Smooth muscle cell (in vitro differentiated cells): ENCODE results near the gene HIPK3. TPM values are rescaled to one million over a fixed set of nuclear protein-coding genes. Genes with fewer than 3 reads are reported as not detected.
A peak's percentile ranks its signal among the peaks of the same experiment; 100 is the strongest.

Source experiments
- DNase-seq: peaks from one replicate; lab custom pipeline; 2025; ENCODE audit not compliant: unreplicated experiment; lab: John Stamatoyannopoulos, UW
- H2AFZ ChIP-seq: fragments of 200-600 bp; sonication (generic); 2 replicates; pipeline ENCODE4 v1.6.0; 2016; ENCODE audit warnings: antibody characterized with exemption, low read depth, mild to moderate bottlenecking
- H3F3A ChIP-seq: fragments of 200-600 bp; sonication (generic); 2 replicates; pipeline ENCODE4 v1.6.0; 2017; ENCODE audit warnings: antibody characterized with exemption, low read depth
- H3K27ac ChIP-seq: fragments of 200-600 bp; sonication (generic); 2 replicates; pipeline ENCODE4 v1.5.1; 2016; ENCODE audit warnings: low read depth, mild to moderate bottlenecking
- H3K27me3 ChIP-seq: fragments of 200-600 bp; sonication (generic); 2 replicates; pipeline ENCODE4 v1.6.1; 2016; ENCODE audit warnings: low read depth, mild to moderate bottlenecking
- H3K36me3 ChIP-seq: fragments of 200-600 bp; sonication (generic); 2 replicates; pipeline ENCODE4 v1.5.1; 2016; ENCODE audit warnings: low read depth
- H3K4me1 ChIP-seq: fragments of 200-600 bp; sonication (generic); 2 replicates; pipeline ENCODE4 v1.5.1; 2016; ENCODE audit warnings: low read depth
- H3K4me2 ChIP-seq: fragments of 200-600 bp; sonication (generic); 2 replicates; pipeline ENCODE4 v1.6.0; 2016; ENCODE audit warnings: mild to moderate bottlenecking
- H3K4me3 ChIP-seq: fragments of 200-600 bp; sonication (generic); 2 replicates; pipeline ENCODE4 v1.5.1; 2016; ENCODE audit warnings: mild to moderate bottlenecking
- H3K79me2 ChIP-seq: fragments of 200-600 bp; sonication (generic); 2 replicates; pipeline ENCODE4 v1.6.0; 2016; ENCODE audit warnings: low read depth, mild to moderate bottlenecking
- H3K9ac ChIP-seq: fragments of 200-600 bp; sonication (generic); 2 replicates; pipeline ENCODE4 v1.6.0; 2016; ENCODE audit warnings: low read depth
- H3K9me3 ChIP-seq: fragments of 200-600 bp; sonication (generic); replicated peaks from 2 replicates; pipeline ENCODE4 v1.5.1; 2016; ENCODE audit warnings: low read depth
- H4K20me1 ChIP-seq: fragments of 200-600 bp; sonication (generic); 2 replicates; pipeline ENCODE4 v1.6.0; 2016; ENCODE audit warnings: low read depth
- WGBS: methylation state at CpG from one replicate; pipeline ENCODE4 v1.1.7; 2016; ENCODE audit warnings: low lambda C conversion rate; 5-methylcytosine and 5-hydroxymethylcytosine counted together
- polyA plus RNA-seq: library from polyadenylated mRNA; unstranded; fragments of >200 nt; fragmentation: Nextera tagmentation; extraction: Ambion mirVana; gene quantifications from 2 replicates; pipeline ENCODE4 v1.2.1, GENCODE V29; 2016
- total RNA-seq: library from RNA; depleted of rRNA; stranded (reverse); fragments of >200 nt; gene quantifications from 2 replicates; pipeline ENCODE4 v1.2.3, GENCODE V29; 2014
- TF ChIP-seq, protein P1 (sequence below): fragments of 200-600 bp; sonication (generic); IDR thresholded peaks from 2 replicates; pipeline ENCODE4 v1.5.1; 2017; ENCODE audit warnings: borderline replicate concordance, mild to moderate bottlenecking, antibody characterized with exemption; ENCODE audit not compliant: insufficient read depth, poor library complexity, severe bottlenecking

The HIPK3 gene
- total and polyA plus RNA-seq, 2 experiments from 2014 or later, result 15.3 to 80.0 TPM

DNA sequence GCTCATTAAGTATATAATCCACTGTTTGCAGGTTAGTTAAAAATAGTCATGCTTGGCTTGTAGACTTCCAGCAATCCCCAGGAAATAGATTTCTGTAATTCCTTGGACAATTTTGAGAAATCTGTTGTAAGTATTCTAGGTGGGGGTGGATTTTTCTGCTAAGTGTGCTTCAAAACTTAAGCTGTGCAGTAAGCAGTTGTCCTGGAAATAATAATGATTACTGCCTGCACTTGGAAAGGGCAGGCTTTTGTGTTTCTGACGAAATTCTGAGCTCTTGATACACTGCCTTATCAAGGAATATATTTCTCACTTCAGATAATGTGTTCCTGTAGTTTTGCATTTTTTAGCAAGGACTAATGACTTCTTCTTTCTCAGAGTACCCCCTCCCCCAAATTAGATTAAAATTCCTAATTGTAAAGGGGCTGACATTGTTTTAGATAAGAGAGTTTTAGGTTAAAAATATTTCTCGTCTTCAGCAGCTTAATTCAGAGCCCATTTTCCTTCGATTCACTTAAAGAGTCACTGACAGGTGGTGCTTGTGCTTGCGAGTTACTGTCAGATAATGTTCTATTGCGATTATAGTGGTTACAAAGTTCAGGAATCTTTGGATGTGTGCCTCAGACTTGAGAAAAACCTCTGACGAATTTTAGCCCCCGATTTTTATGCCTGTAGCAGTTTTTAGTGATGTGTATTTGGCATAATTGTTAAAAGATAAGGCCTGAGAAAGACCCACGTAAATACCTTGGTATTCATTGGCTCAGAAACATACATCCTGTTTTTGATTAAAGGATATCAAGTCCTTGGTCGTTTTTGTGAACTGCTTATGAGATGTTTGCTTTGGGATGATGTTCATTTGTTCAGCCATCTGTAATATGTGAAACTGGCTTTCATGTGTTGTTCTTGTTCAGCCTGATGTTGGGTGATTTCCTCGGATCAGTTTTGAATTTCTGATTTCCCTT is 120.5 kb downstream of the HIPK3 start:
- no peaks in the 10 kb centered on the region for H4K20me1 ChIP-seq
- H3K9me3 ChIP-seq, result no peaks in the 10 kb centered on the region
- H3K9ac ChIP-seq, result no peak overlapping the region
- peak overlapping the region; percentile 66 for H3K4me3 ChIP-seq
- H3K27ac ChIP-seq, result no peak overlapping the region
- no peaks in the 10 kb centered on the region for H3K36me3 ChIP-seq
- TF ChIP-seq, protein P1, sequence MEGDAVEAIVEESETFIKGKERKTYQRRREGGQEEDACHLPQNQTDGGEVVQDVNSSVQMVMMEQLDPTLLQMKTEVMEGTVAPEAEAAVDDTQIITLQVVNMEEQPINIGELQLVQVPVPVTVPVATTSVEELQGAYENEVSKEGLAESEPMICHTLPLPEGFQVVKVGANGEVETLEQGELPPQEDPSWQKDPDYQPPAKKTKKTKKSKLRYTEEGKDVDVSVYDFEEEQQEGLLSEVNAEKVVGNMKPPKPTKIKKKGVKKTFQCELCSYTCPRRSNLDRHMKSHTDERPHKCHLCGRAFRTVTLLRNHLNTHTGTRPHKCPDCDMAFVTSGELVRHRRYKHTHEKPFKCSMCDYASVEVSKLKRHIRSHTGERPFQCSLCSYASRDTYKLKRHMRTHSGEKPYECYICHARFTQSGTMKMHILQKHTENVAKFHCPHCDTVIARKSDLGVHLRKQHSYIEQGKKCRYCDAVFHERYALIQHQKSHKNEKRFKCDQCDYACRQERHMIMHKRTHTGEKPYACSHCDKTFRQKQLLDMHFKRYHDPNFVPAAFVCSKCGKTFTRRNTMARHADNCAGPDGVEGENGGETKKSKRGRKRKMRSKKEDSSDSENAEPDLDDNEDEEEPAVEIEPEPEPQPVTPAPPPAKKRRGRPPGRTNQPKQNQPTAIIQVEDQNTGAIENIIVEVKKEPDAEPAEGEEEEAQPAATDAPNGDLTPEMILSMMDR, result no peak
- H2AFZ ChIP-seq, result no peak overlapping the region
- peak overlapping the region; percentile 88 for H3K4me2 ChIP-seq
- no peaks in the 10 kb centered on the region for H3K79me2 ChIP-seq
- peaks cover 43% of the 10 kb centered on the region for H3K27me3 ChIP-seq
- H3F3A ChIP-seq, result peaks cover 2% of the 10 kb centered on the region
- 73% methylated on average over 10 of the region's 10 CpGs for WGBS
- no peaks in the 10 kb centered on the region for H3K4me1 ChIP-seq
- no peak for DNase-seq

DNA sequence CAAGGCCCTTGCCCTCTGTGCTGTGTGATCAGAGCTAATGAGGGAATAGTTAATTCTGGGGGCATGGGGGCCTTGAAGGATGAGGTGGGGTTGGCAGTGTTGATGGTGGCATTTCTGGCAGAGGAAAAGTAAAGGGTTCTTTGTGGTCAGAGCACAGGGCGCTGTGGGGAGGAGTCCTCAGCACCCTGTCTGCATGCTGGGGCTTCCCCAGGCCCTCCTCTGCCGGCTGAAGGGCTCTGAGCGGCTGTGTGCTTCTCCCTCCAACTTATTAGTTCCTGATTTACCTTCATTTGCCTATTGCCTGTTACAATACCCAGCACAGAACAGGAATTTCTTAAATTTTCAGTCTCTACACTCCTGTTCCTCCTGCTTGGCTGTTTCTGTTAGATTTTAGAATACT is 122.8 kb downstream of the HIPK3 start:
- H3K4me3 ChIP-seq, result no peak overlapping the region
- no peak for DNase-seq
- no peak overlapping the region for H3K27ac ChIP-seq
- H3K4me2 ChIP-seq, result no peak overlapping the region
- H3K9ac ChIP-seq, result no peak overlapping the region
- no peaks in the 10 kb centered on the region for H4K20me1 ChIP-seq
- 91% methylated on average over 3 of the region's 3 CpGs for WGBS
- H3K27me3 ChIP-seq, result peaks cover 43% of the 10 kb centered on the region
- TF ChIP-seq, protein P1, result no peak
- no peaks in the 10 kb centered on the region for H3K79me2 ChIP-seq
- H3F3A ChIP-seq, result no peaks in the 10 kb centered on the region
- no peaks in the 10 kb centered on the region for H3K36me3 ChIP-seq
- H3K4me1 ChIP-seq, result no peaks in the 10 kb centered on the region
- H2AFZ ChIP-seq, result no peak overlapping the region
- no peaks in the 10 kb centered on the region for H3K9me3 ChIP-seq

DNA sequence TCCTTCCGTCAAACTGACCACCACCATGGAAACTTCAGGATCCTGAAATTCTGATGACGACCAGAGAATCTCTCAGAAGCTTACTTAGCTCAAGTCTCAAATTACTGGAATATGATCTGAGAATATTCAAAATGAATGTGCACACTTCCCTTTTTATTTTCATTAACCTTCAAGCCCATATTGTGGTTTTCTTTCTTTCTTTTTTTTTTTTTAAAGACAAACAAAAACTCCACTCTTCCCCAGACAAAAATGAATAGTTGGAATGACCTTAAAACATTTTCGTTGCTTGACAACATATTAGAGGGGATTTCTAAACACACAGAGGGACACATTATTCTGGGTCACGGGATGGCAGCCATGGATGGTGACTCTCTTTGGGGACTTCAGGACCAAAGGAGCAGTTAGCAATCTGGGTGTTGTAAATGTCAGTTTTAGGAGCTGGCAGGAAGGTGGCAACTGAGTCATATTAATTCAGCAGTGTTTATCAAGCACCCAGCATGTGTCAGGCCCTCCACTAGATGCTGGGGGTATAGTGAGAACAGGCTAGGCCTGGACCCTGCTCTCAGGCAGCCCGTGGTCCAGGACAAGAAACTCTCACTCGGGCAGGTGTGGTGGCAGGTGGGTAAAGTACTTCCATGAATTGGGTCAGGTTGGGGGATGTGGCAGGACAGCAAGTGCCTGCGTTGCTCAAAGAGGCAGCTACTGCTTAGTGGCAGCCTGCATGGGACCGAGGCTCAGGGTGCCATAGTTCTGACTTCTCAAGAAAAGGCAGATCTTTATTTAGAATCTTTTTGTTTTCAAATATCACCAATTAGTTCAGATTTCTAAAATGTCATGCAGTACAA is 126.1 kb downstream of the HIPK3 start:
- Histone ChIP-seq H3F3A (no peaks in the 10 kb centered on the region), H3K4me1 (no peaks in the 10 kb centered on the region), H3K9me3 (peaks cover 5% of the 10 kb centered on the region), H3K36me3 (peaks cover 4% of the 10 kb centered on the region), H3K27me3 (peaks cover 27% of the 10 kb centered on the region), H3K4me2 (no peak overlapping the region), H3K9ac (no peak overlapping the region), H4K20me1 (no peaks in the 10 kb centered on the region), H3K4me3 (no peak overlapping the region), H3K79me2 (no peaks in the 10 kb centered on the region), H3K27ac (no peak overlapping the region), H2AFZ (no peak overlapping the region)
- 73% methylated on average over 8 of the region's 8 CpGs for WGBS
- TF ChIP-seq, protein P1, result no peak
- no peak for DNase-seq
